HEK293 (cell line): ENCODE data around the gene CFAP107.

ENCODE experiments used
- ZBTB1 ChIP-seq: fragments of 450-650 bp; formaldehyde crosslinking; IDR thresholded peaks from 2 replicates; pipeline ENCODE4 v1.5.1; 2016; ENCODE audit warnings: missing biosample characterization, missing genetic modification characterization
- ZNF169 ChIP-seq: fragments of 450-650 bp; formaldehyde crosslinking; IDR thresholded peaks from 2 replicates; pipeline ENCODE4 v1.5.1; 2016; ENCODE audit warnings: missing biosample characterization, missing genetic modification characterization
- TF ChIP-seq, protein P1 (sequence below): fragments of 450-650 bp; formaldehyde crosslinking; IDR thresholded peaks from 2 replicates; pipeline ENCODE4 v1.5.1; 2016; ENCODE audit warnings: missing biosample characterization, missing genetic modification characterization
- TF ChIP-seq, protein P2 (sequence below): fragments of 450-650 bp; IDR thresholded peaks from 2 replicates; pipeline ENCODE4 v1.5.1; 2018; ENCODE audit warnings: missing biosample characterization, missing genetic modification characterization

DNA sequence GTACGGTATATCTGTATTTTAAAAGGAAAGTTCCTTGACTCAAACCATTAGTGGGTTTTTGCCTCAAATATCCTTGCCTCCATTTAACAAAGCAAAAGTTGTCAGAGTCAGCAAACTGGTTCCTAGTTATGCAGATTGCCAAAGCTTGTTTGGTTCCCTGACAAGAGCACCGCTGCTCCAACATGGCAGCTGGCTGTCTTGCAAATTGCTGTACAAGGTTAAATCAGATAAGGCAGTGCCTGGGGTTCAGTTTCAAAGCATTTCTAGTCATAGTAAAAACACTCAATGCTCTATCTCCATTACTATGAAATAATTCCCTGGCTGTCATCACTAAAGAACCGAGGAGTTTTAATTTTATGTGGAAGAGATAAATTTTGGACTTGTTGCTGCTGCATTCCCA lies 11.3 kb upstream of the CFAP107 start:
- TF ChIP-seq ZNF169 (tag by site-specific recombination) (no peak), ZBTB1 (tag by site-specific recombination) (no peak)
- TF ChIP-seq, protein P1, sequence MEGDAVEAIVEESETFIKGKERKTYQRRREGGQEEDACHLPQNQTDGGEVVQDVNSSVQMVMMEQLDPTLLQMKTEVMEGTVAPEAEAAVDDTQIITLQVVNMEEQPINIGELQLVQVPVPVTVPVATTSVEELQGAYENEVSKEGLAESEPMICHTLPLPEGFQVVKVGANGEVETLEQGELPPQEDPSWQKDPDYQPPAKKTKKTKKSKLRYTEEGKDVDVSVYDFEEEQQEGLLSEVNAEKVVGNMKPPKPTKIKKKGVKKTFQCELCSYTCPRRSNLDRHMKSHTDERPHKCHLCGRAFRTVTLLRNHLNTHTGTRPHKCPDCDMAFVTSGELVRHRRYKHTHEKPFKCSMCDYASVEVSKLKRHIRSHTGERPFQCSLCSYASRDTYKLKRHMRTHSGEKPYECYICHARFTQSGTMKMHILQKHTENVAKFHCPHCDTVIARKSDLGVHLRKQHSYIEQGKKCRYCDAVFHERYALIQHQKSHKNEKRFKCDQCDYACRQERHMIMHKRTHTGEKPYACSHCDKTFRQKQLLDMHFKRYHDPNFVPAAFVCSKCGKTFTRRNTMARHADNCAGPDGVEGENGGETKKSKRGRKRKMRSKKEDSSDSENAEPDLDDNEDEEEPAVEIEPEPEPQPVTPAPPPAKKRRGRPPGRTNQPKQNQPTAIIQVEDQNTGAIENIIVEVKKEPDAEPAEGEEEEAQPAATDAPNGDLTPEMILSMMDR (tag by site-specific recombination) = no peak
- TF ChIP-seq, protein P2, sequence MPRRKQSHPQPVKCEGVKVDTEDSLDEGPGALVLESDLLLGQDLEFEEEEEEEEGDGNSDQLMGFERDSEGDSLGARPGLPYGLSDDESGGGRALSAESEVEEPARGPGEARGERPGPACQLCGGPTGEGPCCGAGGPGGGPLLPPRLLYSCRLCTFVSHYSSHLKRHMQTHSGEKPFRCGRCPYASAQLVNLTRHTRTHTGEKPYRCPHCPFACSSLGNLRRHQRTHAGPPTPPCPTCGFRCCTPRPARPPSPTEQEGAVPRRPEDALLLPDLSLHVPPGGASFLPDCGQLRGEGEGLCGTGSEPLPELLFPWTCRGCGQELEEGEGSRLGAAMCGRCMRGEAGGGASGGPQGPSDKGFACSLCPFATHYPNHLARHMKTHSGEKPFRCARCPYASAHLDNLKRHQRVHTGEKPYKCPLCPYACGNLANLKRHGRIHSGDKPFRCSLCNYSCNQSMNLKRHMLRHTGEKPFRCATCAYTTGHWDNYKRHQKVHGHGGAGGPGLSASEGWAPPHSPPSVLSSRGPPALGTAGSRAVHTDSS (tag by site-specific recombination) = no peak
